NCI-H345 treated with DMSO at 0.1 percent for 48 hours (cell line): ENCODE data around the gene KCNQ5.
"Not testable (repeated sequence)": the region's sequence is repeated elsewhere in the genome, so short reads cannot be mapped to it uniquely, and the experiment has no call there.

ENCODE experiments used
- DNase-seq: peaks from one replicate; lab custom pipeline; 2025; ENCODE audit not compliant: unreplicated experiment; lab: John Stamatoyannopoulos, UW

Gene KCNQ5

GRCh38 chr6:72946774-72947173 lies 324.9 kb downstream of the KCNQ5 start:
- no peak for DNase-seq

GRCh38 chr6:72947534-72947933 lies 325.7 kb downstream of the KCNQ5 start:
- no peak for DNase-seq

GRCh38 chr6:72948153-72948552 lies 326.3 kb downstream of the KCNQ5 start:
- no peak for DNase-seq

- no peak for DNase-seq
Measured at GRCh38 chr6:72950114-72950860, 328.4 kb downstream of the KCNQ5 start.

GRCh38 chr6:72952808-72953630 lies 331.2 kb downstream of the KCNQ5 start:
- DNase-seq = no peak

GRCh38 chr6:72953971-72954381 lies 332.1 kb downstream of the KCNQ5 start:
- DNase-seq = no peak

GRCh38 chr6:72954716-72955115 lies 332.9 kb downstream of the KCNQ5 start:
- DNase-seq = no peak

- DNase-seq = no peak
Measured at GRCh38 chr6:72955666-72956065, 333.8 kb downstream of the KCNQ5 start.

GRCh38 chr6:72956272-72956671 lies 334.4 kb downstream of the KCNQ5 start:
- DNase-seq = no peak

- DNase-seq = no peak
Measured at GRCh38 chr6:72959821-72960220, 338.0 kb downstream of the KCNQ5 start.

GRCh38 chr6:72963946-72964345 lies 342.1 kb downstream of the KCNQ5 start:
- no peak for DNase-seq

GRCh38 chr6:72966628-72967280 lies 344.9 kb downstream of the KCNQ5 start:
- no peak for DNase-seq

- DNase-seq = no peak
Measured at GRCh38 chr6:72967329-72967728, 345.5 kb downstream of the KCNQ5 start.

GRCh38 chr6:72968704-72969103 lies 346.8 kb downstream of the KCNQ5 start:
- peak; percentile 37 for DNase-seq

- DNase-seq = no peak
Measured at GRCh38 chr6:72969666-72970065, 347.8 kb downstream of the KCNQ5 start.

- DNase-seq = peak; percentile 82
Measured at GRCh38 chr6:72972579-72972978, 350.7 kb downstream of the KCNQ5 start.

- peak; percentile 76 for DNase-seq
Measured at GRCh38 chr6:72974276-72974675, 352.4 kb downstream of the KCNQ5 start.

GRCh38 chr6:72975352-72975752 lies 353.5 kb downstream of the KCNQ5 start:
- no peak for DNase-seq

GRCh38 chr6:72976484-72976883 lies 354.6 kb downstream of the KCNQ5 start:
- DNase-seq = no peak

- DNase-seq = no peak
Measured at GRCh38 chr6:72977114-72977513, 355.2 kb downstream of the KCNQ5 start.

- not testable (repeated sequence) for DNase-seq
Measured at GRCh38 chr6:72978808-72979207, 356.9 kb downstream of the KCNQ5 start.
